HG03108 (cell line): Measurements from ENCODE around the gene TSPYL4.

Experiments
- ATAC-seq: cut with Tn5 transposase; IDR thresholded peaks from one replicate; pipeline ENCODE4 v1.9.1; 2021; ENCODE audit warnings: moderate library complexity; ENCODE audit not compliant: unreplicated experiment

The TSPYL4 gene

GRCh38 chr6:116271149-116271708 is 17.4 kb upstream of the TSPYL4 start:
- ATAC-seq, result no peak

- peak; percentile 79 for ATAC-seq
Observed at GRCh38 chr6:116268589-116269293, 14.9 kb upstream of the TSPYL4 start.

DNA sequence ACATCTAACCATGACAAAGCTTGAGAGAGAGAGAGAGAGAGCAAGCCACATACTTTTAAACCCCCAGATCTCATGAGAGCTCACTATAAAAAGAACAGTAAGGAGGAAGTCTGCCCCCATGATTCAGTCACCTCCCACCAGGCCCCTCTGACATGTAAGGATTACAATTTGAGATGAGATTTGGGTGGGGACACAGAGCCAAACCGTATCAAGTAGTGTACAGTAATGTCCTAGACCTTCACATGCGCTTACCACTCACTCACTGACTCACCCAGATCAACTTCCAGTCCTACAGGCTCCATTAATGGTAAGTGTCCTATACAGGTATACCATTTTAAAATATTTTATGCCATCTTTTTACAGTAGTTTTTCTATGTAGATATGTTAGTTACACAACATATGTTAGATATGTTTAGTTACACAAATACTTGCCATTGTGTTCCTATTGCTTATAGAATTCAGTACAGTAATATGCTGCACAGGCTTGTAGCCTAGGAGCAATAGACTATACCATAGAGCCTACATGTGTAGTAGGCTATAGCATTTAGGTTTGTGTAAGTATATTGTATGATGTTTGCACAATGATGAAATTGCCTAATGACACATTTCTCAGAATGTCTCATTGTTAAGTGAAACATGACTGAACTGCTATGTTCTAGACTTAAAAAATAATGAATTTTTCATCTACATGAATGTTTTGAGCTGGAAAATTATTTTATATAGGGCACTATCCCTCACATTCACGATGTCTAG is 14.1 kb upstream of the TSPYL4 start:
- ATAC-seq, result no peak

GRCh38 chr6:116266803-116267202 is 12.9 kb upstream of the TSPYL4 start:
- ATAC-seq, result no peak

GRCh38 chr6:116265041-116265829 is 11.4 kb upstream of the TSPYL4 start:
- no peak for ATAC-seq

- ATAC-seq, result no peak
Observed at GRCh38 chr6:116263353-116263752, 9.5 kb upstream of the TSPYL4 start.

GRCh38 chr6:116258520-116258919 is 4.6 kb upstream of the TSPYL4 start:
- no peak for ATAC-seq

- no peak for ATAC-seq
Observed at GRCh38 chr6:116256694-116257093, 2.8 kb upstream of the TSPYL4 start.

- ATAC-seq, result no peak
Observed at GRCh38 chr6:116255246-116255800, 1.4 kb upstream of the TSPYL4 start.

- ATAC-seq, result peak; percentile 26
Observed at GRCh38 chr6:116254297-116255056, 602 bp upstream of the TSPYL4 start.

GRCh38 chr6:116253188-116253504 is 729 bp downstream of the TSPYL4 start:
- no peak for ATAC-seq

DNA sequence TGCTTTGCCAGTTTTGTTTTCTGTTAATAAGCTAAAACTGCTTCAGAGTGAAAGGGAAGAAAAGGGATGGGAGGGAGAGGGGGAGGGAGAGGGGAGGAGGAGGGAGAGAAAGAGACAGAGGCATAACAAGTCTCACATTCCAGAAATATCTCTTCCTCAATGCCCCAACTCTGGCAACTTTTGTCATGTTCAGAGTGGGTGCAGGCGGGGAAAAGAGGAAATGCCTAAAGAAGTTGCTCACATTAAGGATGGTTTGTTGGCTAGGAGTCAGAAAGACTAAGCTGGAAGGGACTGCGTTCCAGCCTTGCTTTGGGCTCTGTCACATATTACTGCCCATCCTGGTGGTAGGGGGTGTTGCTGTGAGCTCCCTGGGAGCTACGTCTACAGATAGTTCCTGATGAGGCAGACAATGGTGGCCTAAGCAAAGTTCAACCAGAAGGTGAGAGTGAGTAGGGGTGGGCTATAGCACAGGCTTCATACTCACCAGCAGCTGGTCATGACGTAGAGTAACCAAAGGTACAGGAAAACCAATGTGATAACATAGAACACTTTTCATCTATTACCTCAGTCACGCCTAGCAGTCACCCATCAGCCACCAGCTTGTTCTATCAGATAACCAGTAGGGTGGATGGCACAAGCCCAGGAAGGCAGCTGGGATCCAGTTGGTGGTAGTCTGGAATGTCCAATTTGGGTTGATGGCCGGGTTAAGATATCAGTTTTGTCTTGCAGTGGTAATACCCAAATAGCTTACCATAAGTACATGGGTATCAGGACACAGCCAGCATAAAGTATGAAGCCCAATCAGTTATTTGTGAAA is 2.1 kb downstream of the TSPYL4 start:
- ATAC-seq, result no peak

GRCh38 chr6:116248577-116248976 is 5.3 kb downstream of the TSPYL4 start:
- ATAC-seq, result no peak

GRCh38 chr6:116247285-116247684 is 6.6 kb downstream of the TSPYL4 start:
- no peak for ATAC-seq

- no peak for ATAC-seq
Observed at GRCh38 chr6:116246089-116246488, 7.8 kb downstream of the TSPYL4 start.

DNA sequence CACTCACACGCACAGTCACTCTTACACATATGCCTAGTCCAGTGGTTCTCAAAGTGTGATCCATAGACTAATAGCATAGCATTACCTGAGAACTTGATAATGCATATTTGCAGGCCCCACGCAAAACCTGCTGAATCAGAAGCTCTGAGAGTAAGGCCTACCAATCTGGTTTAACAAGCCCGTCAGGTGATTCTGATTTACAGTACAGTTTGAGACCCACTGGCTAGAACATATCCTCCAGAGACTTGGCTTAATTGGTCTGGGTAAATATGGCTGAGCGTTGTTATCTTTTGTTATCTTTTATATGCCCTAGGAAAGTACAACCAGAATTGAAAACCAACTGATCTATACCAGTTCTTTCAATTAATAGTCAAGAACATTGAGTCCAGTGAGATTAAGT is 9.6 kb downstream of the TSPYL4 start:
- no peak for ATAC-seq

- no peak for ATAC-seq
Observed at GRCh38 chr6:116239856-116240255, 14.0 kb downstream of the TSPYL4 start.

DNA sequence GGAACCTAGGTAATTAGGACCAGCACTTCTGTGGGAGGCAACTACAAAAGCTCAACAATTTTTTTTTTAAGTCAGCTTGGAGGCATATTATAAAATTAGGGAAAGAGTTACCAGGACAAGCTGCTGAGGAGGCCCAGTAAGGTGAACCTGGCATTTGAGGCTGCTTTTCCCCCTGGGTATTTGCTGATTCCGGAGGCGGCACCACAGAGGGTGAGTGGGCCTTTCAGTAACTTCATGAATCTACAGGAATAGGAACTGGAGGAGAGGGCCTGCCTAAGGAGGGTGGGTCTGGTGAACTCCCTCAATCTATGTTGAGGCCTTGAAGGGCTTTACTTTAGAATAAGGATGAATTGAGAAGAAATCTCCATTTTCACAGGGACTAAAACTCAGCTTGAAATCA is 14.6 kb downstream of the TSPYL4 start:
- ATAC-seq, result no peak

DNA sequence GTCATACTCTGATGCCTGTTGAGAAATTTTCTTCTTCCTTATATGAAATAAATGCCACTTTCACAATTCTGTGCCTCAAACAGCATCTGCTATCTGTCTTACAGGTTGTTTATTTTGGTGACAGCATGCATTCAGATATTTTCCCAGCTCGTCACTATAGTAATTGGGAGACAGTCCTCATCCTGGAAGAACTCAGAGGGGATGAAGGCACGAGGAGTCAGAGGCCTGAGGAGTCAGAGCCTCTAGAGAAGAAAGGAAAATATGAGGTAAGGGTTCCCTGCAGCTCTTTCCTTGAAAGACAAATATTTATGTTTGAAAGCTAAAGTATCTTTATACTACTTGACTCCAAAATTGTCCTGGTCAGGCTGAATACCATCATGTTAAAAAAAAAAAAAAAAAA is 15.8 kb downstream of the TSPYL4 start:
- no peak for ATAC-seq

DNA sequence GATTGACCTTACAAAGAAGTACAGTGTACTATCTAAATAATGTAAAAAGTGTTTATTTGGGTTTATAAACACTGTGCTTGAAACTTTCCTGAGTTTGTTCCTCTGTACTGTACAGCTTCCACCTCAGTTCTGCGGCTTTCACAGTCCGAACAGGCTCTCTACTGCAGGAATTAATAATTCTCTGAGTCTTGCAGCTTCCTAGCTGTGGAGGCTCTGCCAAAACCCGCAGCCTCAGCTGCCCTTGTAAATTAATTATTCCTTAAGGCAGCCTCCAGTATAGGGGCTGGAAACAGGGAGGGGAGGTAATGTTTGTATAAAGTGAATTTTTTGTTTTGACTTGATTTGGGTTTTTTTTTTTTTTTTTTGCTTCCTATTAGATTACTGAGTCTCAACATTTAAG is 19.2 kb downstream of the TSPYL4 start:
- ATAC-seq, result no peak
